WTC11 (cell line): ENCODE results near the gene FBXO41. TPM values are rescaled to one million over a fixed set of nuclear protein-coding genes. Genes with fewer than 3 reads are reported as not detected.

Experiments
- ATF3 ChIP-seq: sonication (generic); formaldehyde crosslinking; conservative IDR thresholded peaks from 2 replicates; pipeline ENCODE4 v1.8.1; 2022; ENCODE audit warnings: mild to moderate bottlenecking, missing genetic modification reagents
- CBFB ChIP-seq: sonication (generic); formaldehyde crosslinking; IDR thresholded peaks from 2 replicates; pipeline ENCODE4 v1.8.1; 2022; ENCODE audit warnings: mild to moderate bottlenecking, low read depth, missing genetic modification reagents
- CREM ChIP-seq: sonication (generic); formaldehyde crosslinking; IDR thresholded peaks from 2 replicates; pipeline ENCODE4 v1.8.1; 2022; ENCODE audit warnings: mild to moderate bottlenecking, missing genetic modification reagents, moderate library complexity
- E2F4 ChIP-seq: sonication (generic); formaldehyde crosslinking; IDR thresholded peaks from 2 replicates; pipeline ENCODE4 v1.8.1; 2022; ENCODE audit warnings: low read depth, mild to moderate bottlenecking, moderate library complexity, missing genetic modification reagents, borderline replicate concordance
- FOXJ3 ChIP-seq: sonication (generic); formaldehyde crosslinking; IDR thresholded peaks from 2 replicates; pipeline ENCODE4 v1.9.0; 2021; ENCODE audit warnings: missing genetic modification reagents, mild to moderate bottlenecking, borderline replicate concordance
- FOXK1 ChIP-seq: sonication (generic); formaldehyde crosslinking; IDR thresholded peaks from 2 replicates; pipeline ENCODE4 v1.8.0; 2022; ENCODE audit warnings: mild to moderate bottlenecking, moderate library complexity, missing genetic modification reagents
- HMGA2 ChIP-seq: fragments of 250-450 bp; sonication (Bioruptor Pico); IDR thresholded peaks from 2 replicates; pipeline ENCODE4 v1.4.0; 2021; ENCODE audit warnings: mild to moderate bottlenecking, moderate library complexity
- MYBL2 ChIP-seq: sonication (generic); formaldehyde crosslinking; IDR thresholded peaks from 2 replicates; pipeline ENCODE4 v1.8.1; 2023; ENCODE audit warnings: mild to moderate bottlenecking, moderate library complexity, missing genetic modification reagents
- NFATC4 ChIP-seq: fragments of 250-450 bp; sonication (Bioruptor Pico); IDR thresholded peaks from 2 replicates; pipeline ENCODE4 v1.9.0; 2021; ENCODE audit warnings: mild to moderate bottlenecking
- NR1H2 ChIP-seq: sonication (generic); formaldehyde crosslinking; IDR thresholded peaks from 2 replicates; pipeline ENCODE4 v1.9.0; 2021; ENCODE audit warnings: mild to moderate bottlenecking, moderate library complexity, missing genetic modification reagents
- NR2C2 ChIP-seq: sonication (generic); formaldehyde crosslinking; IDR thresholded peaks from 2 replicates; pipeline ENCODE4 v1.8.0; 2022; ENCODE audit warnings: mild to moderate bottlenecking, missing genetic modification reagents
- NR3C1 ChIP-seq: sonication (generic); formaldehyde crosslinking; conservative IDR thresholded peaks from 2 replicates; pipeline ENCODE4 v1.8.1; 2023; ENCODE audit warnings: low read depth, mild to moderate bottlenecking, missing genetic modification reagents
- PRRX2 ChIP-seq: fragments of 250-450 bp; sonication (Bioruptor Pico); IDR thresholded peaks from 2 replicates; pipeline ENCODE4 v1.8.0; 2021; ENCODE audit warnings: mild to moderate bottlenecking
- SP1 ChIP-seq: sonication (generic); formaldehyde crosslinking; conservative IDR thresholded peaks from 2 replicates; pipeline ENCODE4 v1.8.1; 2022; ENCODE audit warnings: missing genetic modification reagents
- TEAD1 ChIP-seq: sonication (generic); formaldehyde crosslinking; IDR thresholded peaks from 2 replicates; pipeline ENCODE4 v1.8.0; 2022; ENCODE audit warnings: mild to moderate bottlenecking, missing genetic modification reagents
- TP53 ChIP-seq: sonication (generic); formaldehyde crosslinking; IDR thresholded peaks from 2 replicates; pipeline ENCODE4 v1.8.1; 2023; ENCODE audit warnings: mild to moderate bottlenecking, missing genetic modification reagents
- ZMAT4 ChIP-seq: fragments of 250-450 bp; sonication (Bioruptor Pico); IDR thresholded peaks from 2 replicates; pipeline ENCODE4 v1.9.0; 2021; ENCODE audit warnings: mild to moderate bottlenecking
- total RNA-seq: library from RNA; stranded (reverse); gene quantifications from 3 replicates; pipeline ENCODE4 v1.2.3, GENCODE V29; 2021
- TF ChIP-seq, protein P1 (sequence below): sonication (generic); formaldehyde crosslinking; IDR thresholded peaks from 2 replicates; pipeline ENCODE4 v1.8.1; 2022; ENCODE audit warnings: mild to moderate bottlenecking, moderate library complexity, missing genetic modification reagents
- TF ChIP-seq, protein P2 (sequence below): fragments of 250-450 bp; sonication (Bioruptor Pico); IDR thresholded peaks from 2 replicates; pipeline ENCODE4 v1.9.0; 2021; ENCODE audit warnings: mild to moderate bottlenecking
- TF ChIP-seq, protein P3 (sequence below): fragments of 200-600 bp; IDR thresholded peaks from 2 replicates; pipeline ENCODE4 v1.8.0; 2022; ENCODE audit warnings: antibody characterized with exemption
- TF ChIP-seq, protein P4 (sequence below): sonication (generic); formaldehyde crosslinking; IDR thresholded peaks from 2 replicates; pipeline ENCODE4 v1.8.0; 2023; ENCODE audit warnings: missing genetic modification reagents, mild to moderate bottlenecking, borderline replicate concordance
- TF ChIP-seq, protein P5 (sequence below): sonication (generic); formaldehyde crosslinking; IDR thresholded peaks from 2 replicates; pipeline ENCODE4 v1.8.0; 2022; ENCODE audit warnings: mild to moderate bottlenecking, missing genetic modification reagents
- TF ChIP-seq, protein P6 (sequence below): sonication (generic); formaldehyde crosslinking; IDR thresholded peaks from 2 replicates; pipeline ENCODE4 v1.8.0; 2022; ENCODE audit warnings: missing genetic modification reagents

Gene FBXO41
- total RNA-seq, 1 experiment from 2014 or later, result 19.2 TPM

GRCh38 chr2:73291093-73291460 is 6.8 kb upstream of the FBXO41 start (continued):
- TF ChIP-seq, protein P1, sequence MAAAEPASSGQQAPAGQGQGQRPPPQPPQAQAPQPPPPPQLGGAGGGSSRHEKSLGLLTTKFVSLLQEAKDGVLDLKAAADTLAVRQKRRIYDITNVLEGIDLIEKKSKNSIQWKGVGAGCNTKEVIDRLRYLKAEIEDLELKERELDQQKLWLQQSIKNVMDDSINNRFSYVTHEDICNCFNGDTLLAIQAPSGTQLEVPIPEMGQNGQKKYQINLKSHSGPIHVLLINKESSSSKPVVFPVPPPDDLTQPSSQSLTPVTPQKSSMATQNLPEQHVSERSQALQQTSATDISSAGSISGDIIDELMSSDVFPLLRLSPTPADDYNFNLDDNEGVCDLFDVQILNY (CRISPR knock-in tag), result peak; percentile 49; the same call in 1 of the 2 replicates
- TF ChIP-seq MYBL2 (CRISPR knock-in tag) (peak; percentile 80; the same call in 1 of the 2 replicates), NR2C2 (CRISPR knock-in tag) (0 out of 2 replicates have a peak, but pooled peaks have one; percentile 55), NFATC4 (CRISPR knock-in tag) (no peak), TEAD1 (CRISPR knock-in tag) (peak; percentile 55; the same call in 1 of the 2 replicates), ATF3 (no peak), ZMAT4 (CRISPR knock-in tag) (no peak), FOXJ3 (CRISPR knock-in tag) (no peak), HMGA2 (CRISPR knock-in tag) (no peak), NR3C1 (CRISPR knock-in tag) (no peak), SP1 (CRISPR knock-in tag) (peak; percentile 50), CBFB (CRISPR knock-in tag) (no peak), CREM (peak; percentile 24; the same call in 1 of the 2 replicates), TP53 (CRISPR knock-in tag) (peak; percentile 73; the same call in 1 of the 2 replicates), PRRX2 (CRISPR knock-in tag) (no peak), NR1H2 (peak; percentile 40; the same call in 1 of the 2 replicates), E2F4 (CRISPR knock-in tag) (0 out of 2 replicates have a peak, but pooled peaks have one; percentile 21), FOXK1 (CRISPR knock-in tag) (peak; percentile 49; the same call in 1 of the 2 replicates)
- TF ChIP-seq, protein P2, sequence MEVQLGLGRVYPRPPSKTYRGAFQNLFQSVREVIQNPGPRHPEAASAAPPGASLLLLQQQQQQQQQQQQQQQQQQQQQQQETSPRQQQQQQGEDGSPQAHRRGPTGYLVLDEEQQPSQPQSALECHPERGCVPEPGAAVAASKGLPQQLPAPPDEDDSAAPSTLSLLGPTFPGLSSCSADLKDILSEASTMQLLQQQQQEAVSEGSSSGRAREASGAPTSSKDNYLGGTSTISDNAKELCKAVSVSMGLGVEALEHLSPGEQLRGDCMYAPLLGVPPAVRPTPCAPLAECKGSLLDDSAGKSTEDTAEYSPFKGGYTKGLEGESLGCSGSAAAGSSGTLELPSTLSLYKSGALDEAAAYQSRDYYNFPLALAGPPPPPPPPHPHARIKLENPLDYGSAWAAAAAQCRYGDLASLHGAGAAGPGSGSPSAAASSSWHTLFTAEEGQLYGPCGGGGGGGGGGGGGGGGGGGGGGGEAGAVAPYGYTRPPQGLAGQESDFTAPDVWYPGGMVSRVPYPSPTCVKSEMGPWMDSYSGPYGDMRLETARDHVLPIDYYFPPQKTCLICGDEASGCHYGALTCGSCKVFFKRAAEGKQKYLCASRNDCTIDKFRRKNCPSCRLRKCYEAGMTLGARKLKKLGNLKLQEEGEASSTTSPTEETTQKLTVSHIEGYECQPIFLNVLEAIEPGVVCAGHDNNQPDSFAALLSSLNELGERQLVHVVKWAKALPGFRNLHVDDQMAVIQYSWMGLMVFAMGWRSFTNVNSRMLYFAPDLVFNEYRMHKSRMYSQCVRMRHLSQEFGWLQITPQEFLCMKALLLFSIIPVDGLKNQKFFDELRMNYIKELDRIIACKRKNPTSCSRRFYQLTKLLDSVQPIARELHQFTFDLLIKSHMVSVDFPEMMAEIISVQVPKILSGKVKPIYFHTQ, result no peak
- TF ChIP-seq, protein P3, sequence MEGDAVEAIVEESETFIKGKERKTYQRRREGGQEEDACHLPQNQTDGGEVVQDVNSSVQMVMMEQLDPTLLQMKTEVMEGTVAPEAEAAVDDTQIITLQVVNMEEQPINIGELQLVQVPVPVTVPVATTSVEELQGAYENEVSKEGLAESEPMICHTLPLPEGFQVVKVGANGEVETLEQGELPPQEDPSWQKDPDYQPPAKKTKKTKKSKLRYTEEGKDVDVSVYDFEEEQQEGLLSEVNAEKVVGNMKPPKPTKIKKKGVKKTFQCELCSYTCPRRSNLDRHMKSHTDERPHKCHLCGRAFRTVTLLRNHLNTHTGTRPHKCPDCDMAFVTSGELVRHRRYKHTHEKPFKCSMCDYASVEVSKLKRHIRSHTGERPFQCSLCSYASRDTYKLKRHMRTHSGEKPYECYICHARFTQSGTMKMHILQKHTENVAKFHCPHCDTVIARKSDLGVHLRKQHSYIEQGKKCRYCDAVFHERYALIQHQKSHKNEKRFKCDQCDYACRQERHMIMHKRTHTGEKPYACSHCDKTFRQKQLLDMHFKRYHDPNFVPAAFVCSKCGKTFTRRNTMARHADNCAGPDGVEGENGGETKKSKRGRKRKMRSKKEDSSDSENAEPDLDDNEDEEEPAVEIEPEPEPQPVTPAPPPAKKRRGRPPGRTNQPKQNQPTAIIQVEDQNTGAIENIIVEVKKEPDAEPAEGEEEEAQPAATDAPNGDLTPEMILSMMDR, result no peak
- TF ChIP-seq, protein P4, sequence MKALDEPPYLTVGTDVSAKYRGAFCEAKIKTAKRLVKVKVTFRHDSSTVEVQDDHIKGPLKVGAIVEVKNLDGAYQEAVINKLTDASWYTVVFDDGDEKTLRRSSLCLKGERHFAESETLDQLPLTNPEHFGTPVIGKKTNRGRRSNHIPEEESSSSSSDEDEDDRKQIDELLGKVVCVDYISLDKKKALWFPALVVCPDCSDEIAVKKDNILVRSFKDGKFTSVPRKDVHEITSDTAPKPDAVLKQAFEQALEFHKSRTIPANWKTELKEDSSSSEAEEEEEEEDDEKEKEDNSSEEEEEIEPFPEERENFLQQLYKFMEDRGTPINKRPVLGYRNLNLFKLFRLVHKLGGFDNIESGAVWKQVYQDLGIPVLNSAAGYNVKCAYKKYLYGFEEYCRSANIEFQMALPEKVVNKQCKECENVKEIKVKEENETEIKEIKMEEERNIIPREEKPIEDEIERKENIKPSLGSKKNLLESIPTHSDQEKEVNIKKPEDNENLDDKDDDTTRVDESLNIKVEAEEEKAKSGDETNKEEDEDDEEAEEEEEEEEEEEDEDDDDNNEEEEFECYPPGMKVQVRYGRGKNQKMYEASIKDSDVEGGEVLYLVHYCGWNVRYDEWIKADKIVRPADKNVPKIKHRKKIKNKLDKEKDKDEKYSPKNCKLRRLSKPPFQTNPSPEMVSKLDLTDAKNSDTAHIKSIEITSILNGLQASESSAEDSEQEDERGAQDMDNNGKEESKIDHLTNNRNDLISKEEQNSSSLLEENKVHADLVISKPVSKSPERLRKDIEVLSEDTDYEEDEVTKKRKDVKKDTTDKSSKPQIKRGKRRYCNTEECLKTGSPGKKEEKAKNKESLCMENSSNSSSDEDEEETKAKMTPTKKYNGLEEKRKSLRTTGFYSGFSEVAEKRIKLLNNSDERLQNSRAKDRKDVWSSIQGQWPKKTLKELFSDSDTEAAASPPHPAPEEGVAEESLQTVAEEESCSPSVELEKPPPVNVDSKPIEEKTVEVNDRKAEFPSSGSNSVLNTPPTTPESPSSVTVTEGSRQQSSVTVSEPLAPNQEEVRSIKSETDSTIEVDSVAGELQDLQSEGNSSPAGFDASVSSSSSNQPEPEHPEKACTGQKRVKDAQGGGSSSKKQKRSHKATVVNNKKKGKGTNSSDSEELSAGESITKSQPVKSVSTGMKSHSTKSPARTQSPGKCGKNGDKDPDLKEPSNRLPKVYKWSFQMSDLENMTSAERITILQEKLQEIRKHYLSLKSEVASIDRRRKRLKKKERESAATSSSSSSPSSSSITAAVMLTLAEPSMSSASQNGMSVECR (CRISPR knock-in tag), result peak; percentile 88; the same call in 1 of the 2 replicates
- TF ChIP-seq, protein P5, sequence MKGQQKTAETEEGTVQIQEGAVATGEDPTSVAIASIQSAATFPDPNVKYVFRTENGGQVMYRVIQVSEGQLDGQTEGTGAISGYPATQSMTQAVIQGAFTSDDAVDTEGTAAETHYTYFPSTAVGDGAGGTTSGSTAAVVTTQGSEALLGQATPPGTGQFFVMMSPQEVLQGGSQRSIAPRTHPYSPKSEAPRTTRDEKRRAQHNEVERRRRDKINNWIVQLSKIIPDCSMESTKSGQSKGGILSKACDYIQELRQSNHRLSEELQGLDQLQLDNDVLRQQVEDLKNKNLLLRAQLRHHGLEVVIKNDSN (CRISPR knock-in tag), result no peak; the same call in 1 of the 2 replicates
- TF ChIP-seq, protein P6, sequence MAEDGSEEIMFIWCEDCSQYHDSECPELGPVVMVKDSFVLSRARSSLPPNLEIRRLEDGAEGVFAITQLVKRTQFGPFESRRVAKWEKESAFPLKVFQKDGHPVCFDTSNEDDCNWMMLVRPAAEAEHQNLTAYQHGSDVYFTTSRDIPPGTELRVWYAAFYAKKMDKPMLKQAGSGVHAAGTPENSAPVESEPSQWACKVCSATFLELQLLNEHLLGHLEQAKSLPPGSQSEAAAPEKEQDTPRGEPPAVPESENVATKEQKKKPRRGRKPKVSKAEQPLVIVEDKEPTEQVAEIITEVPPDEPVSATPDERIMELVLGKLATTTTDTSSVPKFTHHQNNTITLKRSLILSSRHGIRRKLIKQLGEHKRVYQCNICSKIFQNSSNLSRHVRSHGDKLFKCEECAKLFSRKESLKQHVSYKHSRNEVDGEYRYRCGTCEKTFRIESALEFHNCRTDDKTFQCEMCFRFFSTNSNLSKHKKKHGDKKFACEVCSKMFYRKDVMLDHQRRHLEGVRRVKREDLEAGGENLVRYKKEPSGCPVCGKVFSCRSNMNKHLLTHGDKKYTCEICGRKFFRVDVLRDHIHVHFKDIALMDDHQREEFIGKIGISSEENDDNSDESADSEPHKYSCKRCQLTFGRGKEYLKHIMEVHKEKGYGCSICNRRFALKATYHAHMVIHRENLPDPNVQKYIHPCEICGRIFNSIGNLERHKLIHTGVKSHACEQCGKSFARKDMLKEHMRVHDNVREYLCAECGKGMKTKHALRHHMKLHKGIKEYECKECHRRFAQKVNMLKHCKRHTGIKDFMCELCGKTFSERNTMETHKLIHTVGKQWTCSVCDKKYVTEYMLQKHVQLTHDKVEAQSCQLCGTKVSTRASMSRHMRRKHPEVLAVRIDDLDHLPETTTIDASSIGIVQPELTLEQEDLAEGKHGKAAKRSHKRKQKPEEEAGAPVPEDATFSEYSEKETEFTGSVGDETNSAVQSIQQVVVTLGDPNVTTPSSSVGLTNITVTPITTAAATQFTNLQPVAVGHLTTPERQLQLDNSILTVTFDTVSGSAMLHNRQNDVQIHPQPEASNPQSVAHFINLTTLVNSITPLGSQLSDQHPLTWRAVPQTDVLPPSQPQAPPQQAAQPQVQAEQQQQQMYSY (CRISPR knock-in tag), result no peak
